ENCODE measurements around the gene RCE1.

RCE1 gene

GRCh38 chr11:66834943-66835342 lies 8.3 kb upstream of the RCE1 start:
- no peaks in the 10 kb centered on the region for H3K4me1 ChIP-seq (ENCODE audit: insufficient read depth, insufficient read length)
- no peak overlapping the region for H3K4me3 ChIP-seq (ENCODE audit: insufficient read length, low read depth)
- no peaks in the 10 kb centered on the region for H3K9me3 ChIP-seq (ENCODE audit: insufficient read depth, low read length)
- TF ChIP-seq YY1 (IDR thresholded peaks at IDR 0.05; ENCODE audit: insufficient read depth, insufficient read length) (no peak), ZNF274 (IDR thresholded peaks at IDR 0.05; ENCODE audit: low read depth, low read length) (no peak), SUZ12 (IDR thresholded peaks at IDR 0.05; ENCODE audit: extremely low read depth, insufficient read depth, insufficient read length) (no peak)
- H3K9ac ChIP-seq (ENCODE audit: insufficient read length, low read depth): no peak overlapping the region
- no peaks in the 10 kb centered on the region for H3K27me3 ChIP-seq (ENCODE audit: insufficient read depth, insufficient read length)
- peaks cover 25% of the 10 kb centered on the region for H3K36me3 ChIP-seq (ENCODE audit: insufficient read depth, insufficient read length, low read length)
- no peak for DNase-seq (ENCODE audit: low read depth, low spot score)

GRCh38 chr11:66835768-66836405 lies 7.4 kb upstream of the RCE1 start:
- DNase-seq (ENCODE audit: low read depth, low spot score): no peak
- Histone ChIP-seq H3K9me3 (ENCODE audit: insufficient read depth, low read length) (no peaks in the 10 kb centered on the region), H3K36me3 (ENCODE audit: insufficient read depth, insufficient read length, low read length) (peaks cover 34% of the 10 kb centered on the region), H3K9ac (ENCODE audit: insufficient read length, low read depth) (no peak overlapping the region), H3K27me3 (ENCODE audit: insufficient read depth, insufficient read length) (no peaks in the 10 kb centered on the region), H3K4me3 (ENCODE audit: insufficient read length, low read depth) (no peak overlapping the region), H3K4me1 (ENCODE audit: insufficient read depth, insufficient read length) (no peaks in the 10 kb centered on the region)
- TF ChIP-seq SUZ12 (IDR thresholded peaks at IDR 0.05; ENCODE audit: extremely low read depth, insufficient read depth, insufficient read length) (no peak), YY1 (IDR thresholded peaks at IDR 0.05; ENCODE audit: insufficient read depth, insufficient read length) (no peak), ZNF274 (IDR thresholded peaks at IDR 0.05; ENCODE audit: low read depth, low read length) (no peak)

- no peak overlapping the region for H3K4me3 ChIP-seq (ENCODE audit: insufficient read length, low read depth)
- TF ChIP-seq SUZ12 (IDR thresholded peaks at IDR 0.05; ENCODE audit: extremely low read depth, insufficient read depth, insufficient read length) (no peak), YY1 (IDR thresholded peaks at IDR 0.05; ENCODE audit: insufficient read depth, insufficient read length) (no peak), ZNF274 (IDR thresholded peaks at IDR 0.05; ENCODE audit: low read depth, low read length) (no peak)
- peaks cover 55% of the 10 kb centered on the region for H3K36me3 ChIP-seq (ENCODE audit: insufficient read depth, insufficient read length, low read length)
- peaks cover 7% of the 10 kb centered on the region for H3K4me1 ChIP-seq (ENCODE audit: insufficient read depth, insufficient read length)
- H3K9me3 ChIP-seq (ENCODE audit: insufficient read depth, low read length): no peaks in the 10 kb centered on the region
- H3K27me3 ChIP-seq (ENCODE audit: insufficient read depth, insufficient read length): no peaks in the 10 kb centered on the region
- H3K9ac ChIP-seq (ENCODE audit: insufficient read length, low read depth): no peak overlapping the region
- no peak for DNase-seq (ENCODE audit: low read depth, low spot score)
Observed at GRCh38 chr11:66840317-66841091, 2.7 kb upstream of the RCE1 start.

- Histone ChIP-seq H3K4me3 (ENCODE audit: insufficient read length, low read depth) (peak overlapping the region; percentile 79), H3K27me3 (ENCODE audit: insufficient read depth, insufficient read length) (no peaks in the 10 kb centered on the region), H3K36me3 (ENCODE audit: insufficient read depth, insufficient read length, low read length) (peaks cover 69% of the 10 kb centered on the region), H3K9me3 (ENCODE audit: insufficient read depth, low read length) (no peaks in the 10 kb centered on the region), H3K4me1 (ENCODE audit: insufficient read depth, insufficient read length) (peaks cover 7% of the 10 kb centered on the region), H3K9ac (ENCODE audit: insufficient read length, low read depth) (peak overlapping the region; percentile 100)
- no peak for DNase-seq (ENCODE audit: low read depth, low spot score)
- TF ChIP-seq ZNF274 (IDR thresholded peaks at IDR 0.05; ENCODE audit: low read depth, low read length): no peak
- no peak for TF ChIP-seq SUZ12 (IDR thresholded peaks at IDR 0.05; ENCODE audit: extremely low read depth, insufficient read depth, insufficient read length)
- TF ChIP-seq YY1 (IDR thresholded peaks at IDR 0.05; ENCODE audit: insufficient read depth, insufficient read length): no peak
Observed at GRCh38 chr11:66841861-66842260, 1.4 kb upstream of the RCE1 start.

GRCh38 chr11:66842501-66842895 lies 743 bp upstream of the RCE1 start:
- H3K4me1 ChIP-seq (ENCODE audit: insufficient read depth, insufficient read length): peaks cover 7% of the 10 kb centered on the region
- peaks cover 74% of the 10 kb centered on the region for H3K36me3 ChIP-seq (ENCODE audit: insufficient read depth, insufficient read length, low read length)
- peak overlapping the region; percentile 79 for H3K4me3 ChIP-seq (ENCODE audit: insufficient read length, low read depth)
- no peaks in the 10 kb centered on the region for H3K27me3 ChIP-seq (ENCODE audit: insufficient read depth, insufficient read length)
- H3K9me3 ChIP-seq (ENCODE audit: insufficient read depth, low read length): no peaks in the 10 kb centered on the region
- TF ChIP-seq SUZ12 (IDR thresholded peaks at IDR 0.05; ENCODE audit: extremely low read depth, insufficient read depth, insufficient read length) (no peak), YY1 (IDR thresholded peaks at IDR 0.05; ENCODE audit: insufficient read depth, insufficient read length) (no peak), ZNF274 (IDR thresholded peaks at IDR 0.05; ENCODE audit: low read depth, low read length) (no peak)
- H3K9ac ChIP-seq (ENCODE audit: insufficient read length, low read depth): peak overlapping the region; percentile 100
- no peak for DNase-seq (ENCODE audit: low read depth, low spot score)

GRCh38 chr11:66843776-66844495 lies 695 bp downstream of the RCE1 start:
- Histone ChIP-seq H3K27me3 (ENCODE audit: insufficient read depth, insufficient read length) (no peaks in the 10 kb centered on the region), H3K4me3 (ENCODE audit: insufficient read length, low read depth) (peak overlapping the region; percentile 79), H3K9me3 (ENCODE audit: insufficient read depth, low read length) (no peaks in the 10 kb centered on the region), H3K9ac (ENCODE audit: insufficient read length, low read depth) (peak overlapping the region; percentile 100), H3K36me3 (ENCODE audit: insufficient read depth, insufficient read length, low read length) (peaks cover 78% of the 10 kb centered on the region), H3K4me1 (ENCODE audit: insufficient read depth, insufficient read length) (peaks cover 7% of the 10 kb centered on the region)
- TF ChIP-seq ZNF274 (IDR thresholded peaks at IDR 0.05; ENCODE audit: low read depth, low read length) (no peak), YY1 (IDR thresholded peaks at IDR 0.05; ENCODE audit: insufficient read depth, insufficient read length) (no peak), SUZ12 (IDR thresholded peaks at IDR 0.05; ENCODE audit: extremely low read depth, insufficient read depth, insufficient read length) (no peak)
- DNase-seq (ENCODE audit: low read depth, low spot score): no peak
